ENCODE measurements around the gene CDC73. TPM values are rescaled to one million over a fixed set of nuclear protein-coding genes. Genes with fewer than 3 reads are reported as not detected.
"Not testable (repeated sequence)": the region's sequence is repeated elsewhere in the genome, so short reads cannot be mapped to it uniquely, and the experiment has no call there.

Gene CDC73
- total RNA-seq, 1 donor, result 10.0 TPM

DNA sequence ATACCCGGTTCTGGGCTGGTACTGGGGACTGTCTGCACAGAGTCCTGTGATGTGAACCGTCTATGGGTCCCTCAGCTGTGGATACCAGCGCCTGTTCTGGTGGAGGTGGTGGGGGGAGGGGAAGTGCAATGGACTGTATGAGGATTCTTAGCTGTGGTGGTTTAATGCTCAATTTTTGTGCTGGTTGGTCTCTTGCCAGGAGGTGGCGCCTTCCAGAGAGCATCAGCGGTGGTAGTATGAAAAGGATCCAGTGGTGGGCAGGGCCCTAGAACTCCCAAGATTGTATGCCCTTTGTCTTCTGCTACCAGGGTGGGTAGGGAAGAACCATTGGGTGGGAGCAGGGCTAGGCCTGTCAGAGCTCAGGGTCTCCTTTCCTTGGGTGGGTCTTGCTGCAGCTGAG is 153.9 kb downstream of the CDC73 start:
- no peak for DNase-seq (ENCODE audit: low read depth in 2 of 3, low spot score in 2 of 3)

DNA sequence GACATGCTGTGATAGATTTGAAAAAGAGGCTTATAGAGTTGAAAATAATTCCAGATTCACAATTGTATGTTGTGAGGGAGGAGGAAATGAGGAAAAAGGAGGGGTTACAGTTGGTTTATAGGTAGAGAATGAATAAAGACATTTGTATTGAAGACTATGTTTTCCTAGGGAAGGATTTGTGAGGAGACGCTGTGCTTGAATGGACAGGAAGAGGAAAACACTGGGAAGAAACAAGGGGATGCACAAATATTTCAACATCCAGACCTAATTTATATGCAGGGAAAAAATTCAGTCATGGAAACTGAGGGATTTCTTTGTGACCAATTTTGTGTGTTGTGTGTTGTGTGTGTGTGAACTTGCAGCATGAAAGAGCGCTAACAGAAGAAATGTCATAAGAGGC is 157.1 kb downstream of the CDC73 start:
- no peak for DNase-seq (ENCODE audit: low read depth in 2 of 3, low spot score in 2 of 3)

DNA sequence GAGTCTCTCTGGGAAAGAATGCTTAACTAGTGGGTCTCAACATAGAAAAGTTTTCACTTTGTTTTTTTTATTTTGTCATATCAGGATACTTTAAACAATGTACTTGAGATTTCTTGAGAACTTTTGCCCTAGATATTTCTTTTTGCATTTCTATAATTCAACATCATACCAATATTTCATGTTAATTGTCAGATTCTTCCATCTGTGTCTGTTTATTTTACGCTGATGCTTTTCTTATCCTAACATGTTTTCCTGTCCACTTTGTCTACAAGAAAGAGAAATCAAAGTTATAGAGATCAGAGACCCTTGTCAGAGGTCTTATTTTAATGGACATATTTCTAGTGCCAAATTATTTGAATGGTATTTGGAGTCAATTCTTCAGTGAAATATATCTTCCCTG is 160.1 kb downstream of the CDC73 start:
- no peak for DNase-seq (ENCODE audit: low read depth in 2 of 3, low spot score in 2 of 3)

DNA sequence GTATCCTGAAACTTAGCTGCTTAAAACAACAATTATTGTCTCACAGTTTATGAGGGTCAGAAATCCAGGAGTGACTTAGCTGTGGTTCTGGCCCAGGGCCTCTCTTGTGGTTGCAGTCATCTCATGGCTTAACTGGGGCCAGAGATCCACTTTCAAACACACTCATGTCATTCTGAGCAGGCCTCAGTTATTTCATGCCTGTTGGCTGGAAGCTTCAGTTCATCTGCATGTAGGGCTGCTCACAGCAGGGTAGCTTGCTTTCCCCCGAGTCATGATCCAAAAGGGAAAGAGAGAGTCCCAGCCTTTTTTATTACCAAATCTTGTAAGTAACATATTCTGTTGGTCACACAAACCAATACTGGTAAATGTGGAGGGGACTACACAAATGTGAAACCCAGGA is 161.2 kb downstream of the CDC73 start:
- DNase-seq (ENCODE audit: low read depth in 2 of 3, low spot score in 2 of 3), result no peak

DNA sequence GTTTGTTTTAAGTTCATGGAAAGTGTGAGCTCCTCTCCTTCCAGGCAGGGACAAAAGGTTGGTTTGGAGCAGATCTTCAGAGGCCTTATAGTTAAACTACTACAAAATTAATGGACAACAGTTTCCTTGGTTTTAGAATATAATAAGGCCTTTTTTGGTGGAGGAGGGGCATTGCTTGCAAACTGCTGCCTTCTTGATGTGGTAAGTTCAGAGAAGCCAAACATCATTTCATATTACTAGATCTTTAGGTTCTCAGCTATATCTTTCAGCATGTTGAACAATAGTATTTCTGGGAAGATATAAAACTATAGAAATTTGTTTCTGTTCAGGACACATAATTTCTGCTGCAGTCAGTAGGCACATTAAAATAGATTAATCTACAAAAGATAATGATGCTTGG is 162.4 kb downstream of the CDC73 start:
- DNase-seq (ENCODE audit: low read depth in 2 of 3, low spot score in 2 of 3), result no peak

DNA sequence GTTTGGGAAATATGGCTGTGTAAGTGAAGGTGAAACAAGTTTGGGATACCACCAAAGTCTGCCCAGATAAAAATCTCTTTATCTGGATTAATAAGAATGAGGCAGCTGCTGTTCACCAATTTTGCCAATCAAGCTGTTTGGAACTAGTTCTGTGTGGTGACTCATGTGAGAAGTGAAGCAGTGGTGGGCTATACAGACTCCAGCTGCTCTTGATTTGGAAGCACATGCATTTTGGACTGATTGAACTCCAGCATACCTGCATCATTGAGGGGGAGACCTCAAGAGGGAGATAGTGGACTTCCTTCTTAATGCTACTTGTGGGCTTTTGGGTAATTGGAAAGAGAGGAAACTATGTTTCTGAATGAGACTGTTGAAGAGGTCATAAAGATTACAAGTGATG is 163.8 kb downstream of the CDC73 start:
- no peak for DNase-seq (ENCODE audit: low read depth in 2 of 3, low spot score in 2 of 3)

DNA sequence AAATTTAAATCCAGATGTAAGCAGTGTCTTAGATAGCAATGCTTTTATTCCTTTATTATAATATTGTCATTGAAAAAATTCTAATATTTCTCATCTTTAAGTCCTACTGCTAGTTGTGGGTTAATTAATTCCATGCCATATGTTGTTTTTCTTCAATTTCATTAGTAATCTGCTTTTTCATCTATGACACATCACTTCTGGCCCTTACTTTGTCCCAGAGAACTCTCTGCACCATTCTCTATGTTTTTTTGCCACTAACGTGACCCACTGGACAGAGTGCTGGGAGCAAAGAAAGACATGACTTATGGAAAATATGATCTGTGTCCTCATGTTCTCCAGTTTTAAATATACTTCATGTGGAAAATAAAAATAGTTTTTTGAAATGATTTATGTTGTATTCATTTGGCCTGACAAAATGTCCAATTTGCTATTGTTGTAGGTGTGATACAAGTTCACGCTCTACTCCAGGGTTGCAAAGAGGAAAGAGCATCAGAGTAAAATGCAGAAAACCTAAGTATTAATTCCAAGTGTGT is 166.8 kb downstream of the CDC73 start:
- DNase-seq (ENCODE audit: low read depth in 2 of 3, low spot score in 2 of 3), result not testable (repeated sequence)

DNA sequence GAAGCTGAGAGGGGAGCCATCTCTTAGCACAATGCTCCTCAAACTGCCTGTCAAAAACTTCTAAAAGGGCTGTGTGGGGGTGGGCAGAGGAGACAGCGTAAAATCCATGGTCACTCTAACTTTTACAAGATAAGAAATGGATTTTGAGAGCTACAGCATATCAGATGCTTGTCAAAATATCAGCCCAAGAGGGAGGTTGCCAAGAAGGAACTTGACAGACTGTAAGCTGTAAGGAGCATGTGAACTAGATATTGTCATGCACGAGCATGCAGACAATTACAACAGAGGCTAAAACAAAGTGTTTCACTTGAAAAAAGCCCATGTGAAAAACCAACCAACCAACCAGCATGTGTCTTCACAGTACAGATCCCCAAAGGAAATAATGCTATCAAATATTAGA is 171.9 kb downstream of the CDC73 start:
- no peak for DNase-seq (ENCODE audit: low read depth in 2 of 3, low spot score in 2 of 3)

DNA sequence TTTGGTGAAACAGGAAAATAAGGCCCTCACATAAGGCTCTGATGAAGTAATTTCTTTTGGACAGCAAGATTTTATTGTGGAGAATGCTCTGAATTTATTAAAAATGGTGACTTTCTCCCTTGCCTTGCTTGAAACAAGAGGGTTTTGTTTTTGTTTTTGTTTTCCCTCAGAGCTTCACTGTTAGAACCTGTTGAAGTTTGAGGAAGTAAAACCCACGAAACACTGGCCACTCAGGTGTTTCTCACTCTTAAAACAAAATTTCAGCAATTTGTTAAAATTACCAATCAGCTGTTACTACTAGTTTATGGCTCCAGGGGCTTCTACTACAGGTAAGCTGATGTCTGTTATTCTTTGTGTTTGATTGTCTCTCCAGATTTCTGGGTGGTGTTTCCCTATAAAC is 177.2 kb downstream of the CDC73 start:
- no peak for DNase-seq (ENCODE audit: low read depth in 2 of 3, low spot score in 2 of 3)

DNA sequence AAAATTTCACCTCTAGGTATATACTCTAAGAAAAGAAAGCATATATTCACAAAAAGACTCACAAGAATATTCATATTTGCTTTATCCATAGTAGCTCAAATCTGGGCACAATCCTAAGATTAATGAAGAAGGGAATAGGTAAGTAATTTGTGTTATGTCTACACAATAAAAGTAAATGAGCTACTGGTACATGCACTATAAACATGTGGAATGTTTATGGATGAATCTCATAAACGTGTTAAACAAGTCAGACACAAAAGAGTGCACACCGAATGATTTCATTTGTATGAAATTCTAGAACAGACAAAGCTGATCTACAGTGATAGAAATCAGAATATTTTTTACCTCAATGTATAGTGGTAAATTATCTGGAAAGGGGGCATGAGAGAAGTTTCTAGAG is 179.9 kb downstream of the CDC73 start:
- DNase-seq (ENCODE audit: low read depth in 2 of 3, low spot score in 2 of 3), result no peak

DNA sequence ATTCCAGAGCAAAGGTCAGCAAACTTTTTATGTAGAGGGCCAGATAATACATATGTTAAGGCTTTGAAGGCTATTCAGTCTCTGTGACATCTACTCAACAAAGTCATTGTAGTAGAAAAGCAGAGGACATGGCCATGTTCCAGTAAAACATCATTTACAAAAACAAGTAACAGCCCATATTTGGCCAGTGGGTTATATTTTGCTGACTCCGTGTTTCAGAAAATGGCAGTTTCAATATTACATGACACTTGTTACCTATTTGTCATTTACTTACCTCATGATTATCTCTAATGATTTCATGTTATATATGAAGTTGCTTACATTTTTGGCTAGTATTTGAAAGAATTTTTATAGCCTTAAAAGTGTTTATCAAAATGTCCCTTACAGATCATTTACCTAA is 182.0 kb downstream of the CDC73 start:
- no peak for DNase-seq (ENCODE audit: low read depth in 2 of 3, low spot score in 2 of 3)

Small RNAs within 50 kb of the gene (small RNA-seq; reads per million reads assigned to genes)
- not detected for gene MIR1278

Other genes starting within 250 kb of the CDC73 start
- gene UCHL5, start 62.7 kb upstream of the CDC73 start, total RNA-seq, result 7.8 TPM
- gene RO60, start 62.4 kb upstream of the CDC73 start, total RNA-seq, result 82.4 TPM
- 3.5 TPM for gene GLRX2, start 16.6 kb upstream of the CDC73 start, total RNA-seq
- gene B3GALT2, start 64.6 kb downstream of the CDC73 start, total RNA-seq, result not detected